Endometrial microvascular endothelial cells (primary cell): Measurements from ENCODE around the gene ATG4C. TPM values are rescaled to one million over a fixed set of nuclear protein-coding genes. Genes with fewer than 3 reads are reported as not detected.
"Not testable (repeated sequence)": the region's sequence is repeated elsewhere in the genome, so short reads cannot be mapped to it uniquely, and the experiment has no call there.

ENCODE experiments used
- in situ Hi-C: cut with HindIII; loops from 2 replicates; pipeline ENCODE4 v1.10.0; 2017; ENCODE audit warnings: low sequenced_read_pairs, low pct_unique_long_range_greater_than_20kb; ENCODE audit errors: inconsistent ontology term
- total RNA-seq: library from RNA; depleted of rRNA; stranded (reverse); fragments of >200 nt; gene quantifications from one replicate; pipeline ENCODE4 v1.2.3, GENCODE V29; 2015; ENCODE audit errors: inconsistent ontology term

The ATG4C gene
- 23.3 TPM for total RNA-seq

- in situ Hi-C loops, result no loop called here
These were observed at the start of gene ATG4C for GRCh38 chr1:62783736-62784508. ATG4C (plus strand) TSS chr1:62784132; CDS start chr1:62803787, 19,655 bp downstream.

- in situ Hi-C loops, result no loop called here
These were observed 48.3 kb upstream of the ATG4C start for GRCh38 chr1:62735491-62736171.

GRCh38 chr1:62740701-62741100 lies 43.2 kb upstream of the ATG4C start:
- in situ Hi-C loops, result not testable (repeated sequence)

GRCh38 chr1:62744611-62745577 lies 39.0 kb upstream of the ATG4C start:
- in situ Hi-C loops, result no loop called here

- in situ Hi-C loops, result no loop called here
These were observed 37.7 kb upstream of the ATG4C start for GRCh38 chr1:62746086-62746808.

- in situ Hi-C loops, result no loop called here
These were observed 37.2 kb upstream of the ATG4C start for GRCh38 chr1:62746809-62747138.

GRCh38 chr1:62753031-62753965 lies 30.6 kb upstream of the ATG4C start:
- in situ Hi-C loops, result no loop called here

GRCh38 chr1:62754938-62755337 lies 29.0 kb upstream of the ATG4C start:
- in situ Hi-C loops, result not testable (repeated sequence)

GRCh38 chr1:62756255-62756884 lies 27.6 kb upstream of the ATG4C start:
- in situ Hi-C loops, result not testable (repeated sequence)

- in situ Hi-C loops, result not testable (repeated sequence)
These were observed 24.6 kb upstream of the ATG4C start for GRCh38 chr1:62759232-62759875.

GRCh38 chr1:62760021-62760782 lies 23.7 kb upstream of the ATG4C start:
- in situ Hi-C loops, result not testable (repeated sequence)

- in situ Hi-C loops, result not testable (repeated sequence)
These were observed 22.6 kb upstream of the ATG4C start for GRCh38 chr1:62761223-62761870.

- in situ Hi-C loops, result not testable (repeated sequence)
These were observed 21.9 kb upstream of the ATG4C start for GRCh38 chr1:62762027-62762426.

GRCh38 chr1:62765981-62766380 lies 18.0 kb upstream of the ATG4C start:
- in situ Hi-C loops, result no loop called here

GRCh38 chr1:62768551-62768950 lies 15.4 kb upstream of the ATG4C start:
- in situ Hi-C loops, result not testable (repeated sequence)
